Measurements from ENCODE around the gene IGF2R. TPM values are rescaled to one million over a fixed set of nuclear protein-coding genes. Genes with fewer than 3 reads are reported as not detected.

Gene IGF2R
- total RNA-seq, 1 experiment from 2014 or later, result 75.3 TPM

GRCh38 chr6:160078883-160079685, 110.2 kb downstream of the IGF2R start:
- ATAC-seq (no peak), DNase-seq (ENCODE audit: low spot score) (no peak)
- no peak for TF ChIP-seq ZNF423 (CRISPR knock-in tag; IDR thresholded peaks at IDR 0.05)
- TF ChIP-seq PRRX2 (CRISPR knock-in tag; IDR thresholded peaks at IDR 0.05), result no peak
- TF ChIP-seq NFATC4 (CRISPR knock-in tag; IDR thresholded peaks at IDR 0.05), result no peak
- TF ChIP-seq USF1 (CRISPR knock-in tag; IDR thresholded peaks at IDR 0.05), result no peak
- no peak for TF ChIP-seq ZNF396 (CRISPR knock-in tag; IDR thresholded peaks at IDR 0.05; ENCODE audit: borderline replicate concordance)
- no peak for TF ChIP-seq ZBTB21 (CRISPR knock-in tag; IDR thresholded peaks at IDR 0.05; ENCODE audit: borderline replicate concordance)
- Mint-ChIP-seq H3K36me3 (peaks cover 72% of the 10 kb centered on the region), H3K4me3 (no peak overlapping the region), H3K4me1 (no peaks in the 10 kb centered on the region), H3K27ac (no peak overlapping the region), H3K27me3 (ENCODE audit: low read depth) (no peaks in the 10 kb centered on the region), H3K9me3 (peaks cover 21% of the 10 kb centered on the region)
- ChIA-PET CTCF (no interaction called here), POLR2A (no interaction called here)

GRCh38 chr6:160079686-160080043, 110.8 kb downstream of the IGF2R start:
- H3K4me1 Mint-ChIP-seq, result no peaks in the 10 kb centered on the region
- CTCF ChIA-PET, result no interaction called here
- H3K27ac Mint-ChIP-seq, result no peak overlapping the region
- H3K9me3 Mint-ChIP-seq, result peaks cover 21% of the 10 kb centered on the region
- H3K4me3 Mint-ChIP-seq, result no peak overlapping the region
- no peak for ATAC-seq
- H3K36me3 Mint-ChIP-seq, result peaks cover 72% of the 10 kb centered on the region
- POLR2A ChIA-PET, result no interaction called here
- TF ChIP-seq TEAD1 (CRISPR knock-in tag; IDR thresholded peaks at IDR 0.05) (no peak), SMAD3 (CRISPR knock-in tag; IDR thresholded peaks at IDR 0.05; ENCODE audit: borderline replicate concordance) (no peak), GTF2I (CRISPR knock-in tag; conservative IDR thresholded peaks at IDR 0.05) (no peak), NFYB (CRISPR knock-in tag; conservative IDR thresholded peaks at IDR 0.05; ENCODE audit: low read depth) (no peak), ZBTB21 (CRISPR knock-in tag; IDR thresholded peaks at IDR 0.05; ENCODE audit: borderline replicate concordance) (no peak), TEAD4 (CRISPR knock-in tag; IDR thresholded peaks at IDR 0.05) (no peak), CREM (CRISPR knock-in tag; IDR thresholded peaks at IDR 0.05) (no peak)
- TF ChIP-seq, protein P1, sequence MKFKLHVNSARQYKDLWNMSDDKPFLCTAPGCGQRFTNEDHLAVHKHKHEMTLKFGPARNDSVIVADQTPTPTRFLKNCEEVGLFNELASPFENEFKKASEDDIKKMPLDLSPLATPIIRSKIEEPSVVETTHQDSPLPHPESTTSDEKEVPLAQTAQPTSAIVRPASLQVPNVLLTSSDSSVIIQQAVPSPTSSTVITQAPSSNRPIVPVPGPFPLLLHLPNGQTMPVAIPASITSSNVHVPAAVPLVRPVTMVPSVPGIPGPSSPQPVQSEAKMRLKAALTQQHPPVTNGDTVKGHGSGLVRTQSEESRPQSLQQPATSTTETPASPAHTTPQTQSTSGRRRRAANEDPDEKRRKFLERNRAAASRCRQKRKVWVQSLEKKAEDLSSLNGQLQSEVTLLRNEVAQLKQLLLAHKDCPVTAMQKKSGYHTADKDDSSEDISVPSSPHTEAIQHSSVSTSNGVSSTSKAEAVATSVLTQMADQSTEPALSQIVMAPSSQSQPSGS (CRISPR knock-in tag; IDR thresholded peaks at IDR 0.05; ENCODE audit: borderline replicate concordance, low read depth), result no peak
- H3K27me3 Mint-ChIP-seq (ENCODE audit: low read depth), result no peaks in the 10 kb centered on the region
- no peak for DNase-seq (ENCODE audit: low spot score)

- peaks cover 72% of the 10 kb centered on the region for H3K36me3 Mint-ChIP-seq
- DNase-seq (ENCODE audit: low spot score) (no peak), ATAC-seq (no peak)
- no peak overlapping the region for H3K4me3 Mint-ChIP-seq
- ChIA-PET POLR2A (no interaction called here), CTCF (no interaction called here)
- H3K9me3 Mint-ChIP-seq, result peaks cover 21% of the 10 kb centered on the region
- no peak overlapping the region for H3K27ac Mint-ChIP-seq
- no peaks in the 10 kb centered on the region for H3K27me3 Mint-ChIP-seq (ENCODE audit: low read depth)
- H3K4me1 Mint-ChIP-seq, result no peaks in the 10 kb centered on the region
- TF ChIP-seq AFF4 (CRISPR knock-in tag; IDR thresholded peaks at IDR 0.05; ENCODE audit: borderline replicate concordance) (no peak), FOXK1 (CRISPR knock-in tag; IDR thresholded peaks at IDR 0.05) (no peak), SP1 (CRISPR knock-in tag; conservative IDR thresholded peaks at IDR 0.05) (no peak), NFYB (CRISPR knock-in tag; conservative IDR thresholded peaks at IDR 0.05; ENCODE audit: low read depth) (no peak), E2F5 (CRISPR knock-in tag; IDR thresholded peaks at IDR 0.05) (no peak), RELA (CRISPR knock-in tag; IDR thresholded peaks at IDR 0.05; ENCODE audit: borderline replicate concordance) (no peak), ETV6 (CRISPR knock-in tag; IDR thresholded peaks at IDR 0.05) (no peak), HMGA2 (CRISPR knock-in tag; IDR thresholded peaks at IDR 0.05) (no peak)
- TF ChIP-seq, protein P2, sequence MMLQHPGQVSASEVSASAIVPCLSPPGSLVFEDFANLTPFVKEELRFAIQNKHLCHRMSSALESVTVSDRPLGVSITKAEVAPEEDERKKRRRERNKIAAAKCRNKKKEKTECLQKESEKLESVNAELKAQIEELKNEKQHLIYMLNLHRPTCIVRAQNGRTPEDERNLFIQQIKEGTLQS (CRISPR knock-in tag; conservative IDR thresholded peaks at IDR 0.05), result no peak
- TF ChIP-seq, protein P3, sequence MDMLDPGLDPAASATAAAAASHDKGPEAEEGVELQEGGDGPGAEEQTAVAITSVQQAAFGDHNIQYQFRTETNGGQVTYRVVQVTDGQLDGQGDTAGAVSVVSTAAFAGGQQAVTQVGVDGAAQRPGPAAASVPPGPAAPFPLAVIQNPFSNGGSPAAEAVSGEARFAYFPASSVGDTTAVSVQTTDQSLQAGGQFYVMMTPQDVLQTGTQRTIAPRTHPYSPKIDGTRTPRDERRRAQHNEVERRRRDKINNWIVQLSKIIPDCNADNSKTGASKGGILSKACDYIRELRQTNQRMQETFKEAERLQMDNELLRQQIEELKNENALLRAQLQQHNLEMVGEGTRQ (CRISPR knock-in tag; IDR thresholded peaks at IDR 0.05), result no peak
- TF ChIP-seq, protein P4, sequence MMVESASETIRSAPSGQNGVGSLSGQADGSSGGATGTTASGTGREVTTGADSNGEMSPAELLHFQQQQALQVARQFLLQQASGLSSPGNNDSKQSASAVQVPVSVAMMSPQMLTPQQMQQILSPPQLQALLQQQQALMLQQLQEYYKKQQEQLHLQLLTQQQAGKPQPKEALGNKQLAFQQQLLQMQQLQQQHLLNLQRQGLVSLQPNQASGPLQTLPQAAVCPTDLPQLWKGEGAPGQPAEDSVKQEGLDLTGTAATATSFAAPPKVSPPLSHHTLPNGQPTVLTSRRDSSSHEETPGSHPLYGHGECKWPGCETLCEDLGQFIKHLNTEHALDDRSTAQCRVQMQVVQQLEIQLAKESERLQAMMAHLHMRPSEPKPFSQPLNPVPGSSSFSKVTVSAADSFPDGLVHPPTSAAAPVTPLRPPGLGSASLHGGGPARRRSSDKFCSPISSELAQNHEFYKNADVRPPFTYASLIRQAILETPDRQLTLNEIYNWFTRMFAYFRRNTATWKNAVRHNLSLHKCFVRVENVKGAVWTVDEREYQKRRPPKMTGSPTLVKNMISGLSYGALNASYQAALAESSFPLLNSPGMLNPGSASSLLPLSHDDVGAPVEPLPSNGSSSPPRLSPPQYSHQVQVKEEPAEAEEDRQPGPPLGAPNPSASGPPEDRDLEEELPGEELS (CRISPR knock-in tag; IDR thresholded peaks at IDR 0.05), result no peak
Observed at GRCh38 chr6:160080097-160080496, 111.2 kb downstream of the IGF2R start.
